Erythroblast (primary cell): Measurements from ENCODE around the gene MLXIPL.

Source experiments
- DNase-seq, 2 experiments: peaks; one replicate each; lab custom pipeline; 2025; lab: John Stamatoyannopoulos, UW
- GATA1 ChIP-seq: IDR thresholded peaks from 2 replicates; pipeline ENCODE4 v1.6.1; 2011; ENCODE audit warnings: low read depth, mild to moderate bottlenecking, control low read depth, low read length, moderate library complexity
- POLR2A ChIP-seq: IDR thresholded peaks from 2 replicates; pipeline ENCODE4 v1.6.1; 2011; ENCODE audit warnings: mild to moderate bottlenecking, low read length

MLXIPL gene

DNA sequence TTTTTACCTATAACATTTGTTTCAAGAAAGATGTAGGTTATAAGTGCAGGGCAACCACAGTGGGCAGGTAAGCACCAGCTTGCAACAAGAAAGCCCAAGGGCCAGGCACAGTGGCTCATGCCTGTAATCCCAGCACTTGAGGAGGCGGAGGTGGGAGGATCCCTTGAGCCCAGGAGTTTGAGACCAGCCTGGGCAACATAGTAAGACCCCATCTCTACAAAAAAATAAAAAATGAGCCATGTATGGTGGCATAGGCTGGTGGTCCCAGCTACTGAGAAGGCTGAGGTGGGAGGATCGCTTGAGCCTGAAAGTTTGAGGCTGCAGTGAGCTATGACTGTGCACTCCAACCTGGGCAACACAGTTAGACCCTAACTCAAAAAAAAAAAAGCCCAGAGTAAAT is 79.6 kb downstream of the MLXIPL start:
- TF ChIP-seq POLR2A = no peak
- no peak for TF ChIP-seq GATA1
- no peak for DNase-seq
